ENCODE measurements around the gene CD81.

GRCh38 chr11:2348986-2349385 is 28.1 kb upstream of the CD81 start:
- TF ChIP-seq POLR2A (IDR thresholded peaks at IDR 0.05): no peak
- no peak for TF ChIP-seq CTCF (IDR thresholded peaks at IDR 0.05)

All from suprapubic skin (tissue), 3 donors.